ENCODE results near the gene CGB3. TPM values are rescaled to one million over a fixed set of nuclear protein-coding genes. Genes with fewer than 3 reads are reported as not detected.

The CGB3 gene
- total RNA-seq, 2 donors from 2014 or later, result not detected

DNA sequence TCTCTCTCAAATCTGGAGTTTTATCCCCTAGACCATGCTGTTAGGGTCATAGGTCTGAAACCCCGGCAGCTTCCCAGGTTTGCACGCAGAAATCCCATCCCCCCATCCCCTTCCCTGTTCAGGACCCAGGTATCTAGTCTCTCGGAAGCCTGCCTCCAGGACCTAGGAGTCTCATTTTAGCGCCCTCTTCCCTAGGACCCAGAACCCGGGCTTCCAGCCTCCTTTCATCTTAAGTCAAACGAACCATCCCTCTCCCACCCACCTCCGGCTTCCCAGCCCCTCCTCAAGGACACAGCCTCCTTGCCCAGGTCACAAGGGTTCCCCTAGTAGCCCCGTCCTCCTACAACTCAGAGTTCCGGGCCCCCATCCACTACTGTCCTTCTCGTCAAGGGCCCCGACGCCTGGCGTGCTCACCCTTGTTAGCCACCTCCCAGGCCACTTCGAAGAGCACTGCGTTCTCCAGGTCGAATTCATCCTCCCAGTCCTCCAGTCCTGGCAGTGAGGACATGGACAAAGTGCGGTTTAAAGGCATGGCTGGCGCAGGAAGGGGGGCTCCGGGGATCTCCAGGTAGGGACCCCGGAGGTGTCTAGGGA lies 31.5 kb downstream of the CGB3 start:
- DNase-seq, result peak in 1 of 2 donors; percentile 47
- peak; percentile 17 for ATAC-seq
- intact Hi-C loops (cut with DNase I, micrococcal nuclease), result no loop called here

DNA sequence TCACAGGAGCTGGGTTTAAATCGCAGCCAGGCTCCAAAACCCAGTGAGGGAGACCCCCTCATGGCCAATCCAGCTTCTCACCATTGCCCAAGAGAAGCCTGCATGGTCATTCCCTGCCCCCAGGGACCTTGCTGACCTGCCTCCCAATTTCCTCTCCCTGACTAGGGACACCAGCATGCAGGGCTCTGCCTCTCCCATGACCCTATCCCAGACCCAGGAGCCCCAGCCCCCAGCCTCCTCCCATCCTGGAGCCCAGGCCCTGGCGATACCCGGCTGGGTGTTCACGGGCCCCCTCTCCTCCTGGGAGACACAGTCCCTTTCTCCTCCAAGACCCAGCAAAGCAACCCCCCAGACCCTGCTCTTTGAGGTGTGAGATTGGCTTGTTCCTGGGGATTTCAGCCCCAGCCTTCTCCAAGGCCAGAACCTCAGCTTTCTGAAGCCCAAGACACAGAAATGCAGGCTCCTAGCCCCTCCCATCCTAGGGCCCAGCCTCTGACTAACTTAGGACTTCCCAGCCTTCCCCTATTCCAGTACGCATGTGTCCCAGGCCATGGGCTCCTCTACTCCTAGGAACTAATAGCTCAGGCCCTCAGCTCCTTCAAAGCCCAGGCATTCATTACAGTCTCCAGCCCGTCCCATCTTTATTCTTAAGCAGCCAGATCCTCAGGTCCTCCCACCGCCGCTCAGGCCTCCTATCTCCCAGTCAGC lies 32.1 kb downstream of the CGB3 start:
- DNase-seq (peak; percentile 63 to 75), ATAC-seq (peak; percentile 50)
- intact Hi-C loops (cut with DNase I, micrococcal nuclease), result no loop called here

DNA sequence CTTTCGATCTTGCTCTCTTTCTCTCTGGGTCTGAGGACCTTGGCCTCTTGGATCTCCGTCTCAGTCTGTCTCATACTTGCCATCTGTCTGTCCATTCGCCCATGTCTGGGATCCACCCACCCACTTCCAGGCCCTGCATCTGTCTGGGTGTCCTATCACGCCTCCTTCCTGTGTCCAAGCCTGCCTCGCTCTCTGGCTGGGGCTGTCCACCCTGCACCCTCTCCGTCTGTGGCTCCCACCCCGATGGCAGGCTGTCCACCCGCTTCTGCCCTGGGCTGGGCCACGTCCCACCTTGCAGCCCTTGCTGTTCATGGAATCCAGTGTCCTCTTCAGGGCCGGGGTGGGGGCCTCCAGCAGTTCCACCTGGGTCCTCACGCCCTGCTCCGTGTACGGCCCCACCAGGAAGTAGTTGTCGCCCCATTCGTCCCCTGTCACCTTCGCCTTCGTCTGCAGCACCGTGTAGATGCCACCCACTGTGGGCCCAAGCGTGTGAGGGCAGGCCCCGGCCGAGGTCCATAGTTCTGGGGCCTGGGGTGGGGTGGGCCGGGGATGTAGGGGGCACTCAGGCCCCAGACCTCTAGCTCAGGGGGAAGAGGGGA lies 33.0 kb downstream of the CGB3 start:
- ATAC-seq (no peak), DNase-seq (no peak)
- intact Hi-C loops (cut with DNase I, micrococcal nuclease), result no loop called here

DNA sequence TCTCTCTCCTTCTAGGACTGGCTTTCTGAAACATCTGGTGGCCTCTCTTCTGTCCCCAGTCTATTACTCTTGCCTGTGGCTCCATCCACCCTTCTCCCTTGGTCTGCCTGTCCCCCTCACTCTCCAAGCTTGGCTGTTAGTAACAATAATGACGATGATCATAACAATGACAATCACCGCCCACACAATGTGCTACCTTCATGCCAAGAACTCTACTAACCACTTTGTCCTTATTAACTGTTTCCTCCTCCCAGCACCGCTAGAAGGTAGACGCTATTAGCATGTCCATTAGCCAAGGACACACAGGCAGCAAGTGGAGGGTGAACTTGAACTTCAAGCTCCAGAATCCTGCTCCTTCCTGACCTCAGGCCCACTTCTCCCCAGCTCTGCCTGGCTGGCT lies 33.7 kb downstream of the CGB3 start:
- no peak for ATAC-seq
- intact Hi-C loops (cut with DNase I, micrococcal nuclease), result no loop called here
- no peak for DNase-seq

DNA sequence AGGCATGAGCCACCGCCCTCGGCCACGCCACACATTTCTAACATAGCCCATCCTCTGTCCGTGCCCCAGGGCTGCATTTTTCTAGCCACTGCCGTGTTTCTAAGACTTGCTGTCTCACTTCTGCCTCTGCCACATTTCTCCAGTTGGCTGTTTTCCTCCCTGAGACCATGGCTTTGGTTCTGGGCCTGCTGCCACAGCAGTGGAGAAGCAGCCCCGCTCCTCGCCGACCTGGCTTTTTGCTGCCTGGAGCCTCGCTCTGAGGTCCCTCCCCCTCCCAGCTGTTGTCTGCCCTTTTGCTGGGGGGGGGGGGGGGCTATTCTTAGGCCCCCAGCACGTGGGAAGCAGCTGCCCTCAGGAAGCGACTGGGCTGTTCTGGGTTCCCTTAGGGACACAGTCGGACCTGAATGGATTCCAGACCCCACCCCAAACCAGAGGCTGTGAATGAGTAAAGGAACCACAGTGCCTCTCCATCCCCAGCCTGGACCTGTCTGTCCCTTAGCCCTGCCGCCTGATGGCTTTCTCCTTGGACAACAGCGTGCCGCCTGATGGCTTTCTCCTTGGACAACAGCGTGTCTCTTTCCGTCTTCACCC lies 34.3 kb downstream of the CGB3 start:
- intact Hi-C loops (cut with DNase I, micrococcal nuclease), result no loop called here
- no peak for DNase-seq
- no peak for ATAC-seq

DNA sequence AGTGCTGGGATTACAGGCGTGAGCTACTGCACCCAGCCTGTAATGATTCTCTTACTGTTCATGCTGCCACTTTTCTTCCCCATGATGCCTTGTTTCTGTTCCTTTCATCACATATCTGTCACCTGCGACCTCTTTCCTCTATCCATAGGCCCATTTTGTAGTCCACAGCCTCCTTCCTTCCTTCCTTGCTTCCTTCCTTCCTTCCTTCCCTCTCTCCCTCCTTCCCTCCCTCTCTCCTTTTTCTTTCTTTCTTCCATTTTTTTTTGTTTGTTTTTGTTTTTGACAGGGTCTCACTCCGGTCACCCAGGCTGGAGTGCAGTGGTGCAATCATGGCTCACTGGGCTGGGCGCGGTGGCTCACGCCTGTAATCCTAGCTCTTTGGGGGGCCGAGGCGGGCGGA lies 35.3 kb downstream of the CGB3 start:
- ATAC-seq (no peak), DNase-seq (no peak)
- intact Hi-C loops (cut with DNase I, micrococcal nuclease), result no loop called here

DNA sequence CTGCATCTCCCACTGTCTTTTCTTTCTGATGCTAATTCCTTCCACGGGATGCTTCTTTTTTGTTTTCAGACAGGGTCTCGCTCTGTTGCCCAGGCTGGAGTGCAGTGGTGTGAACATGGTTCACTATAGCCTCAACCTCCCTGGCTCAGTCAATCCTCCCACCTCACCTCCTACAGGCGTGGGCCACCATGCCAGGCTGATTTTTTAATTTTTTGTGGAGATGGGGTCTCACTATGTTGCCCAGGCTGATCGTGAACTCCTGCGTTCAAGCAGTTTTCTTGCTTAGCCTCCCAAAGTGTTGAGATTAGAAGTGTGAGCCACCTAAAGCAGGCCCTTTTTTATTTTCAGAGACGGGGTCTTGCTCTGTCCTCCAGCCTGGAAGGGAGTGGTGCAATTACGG lies 35.8 kb downstream of the CGB3 start:
- intact Hi-C loops (cut with DNase I, micrococcal nuclease), result no loop called here
- no peak for ATAC-seq
- no peak for DNase-seq

DNA sequence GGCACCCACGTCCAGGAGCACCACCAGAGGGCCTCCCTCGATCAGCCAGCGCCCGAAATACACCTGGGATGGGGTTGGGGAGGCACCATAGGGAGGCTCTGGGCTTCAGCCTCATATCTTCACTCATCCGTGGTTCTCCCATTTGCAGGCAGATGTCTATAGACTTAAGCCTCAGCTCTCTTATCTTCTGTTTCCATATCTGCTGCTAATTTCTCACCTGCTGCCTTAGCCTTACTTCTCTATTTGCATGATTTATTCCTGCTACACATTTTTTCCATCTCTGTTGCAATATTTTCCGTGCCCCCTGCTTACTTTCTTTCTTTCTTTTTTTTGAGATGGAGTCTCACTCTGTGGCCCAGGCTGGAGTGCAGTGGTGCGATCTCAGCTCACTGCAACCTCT lies 36.8 kb downstream of the CGB3 start:
- ATAC-seq, result no peak
- intact Hi-C loops (cut with DNase I, micrococcal nuclease), result no loop called here

DNA sequence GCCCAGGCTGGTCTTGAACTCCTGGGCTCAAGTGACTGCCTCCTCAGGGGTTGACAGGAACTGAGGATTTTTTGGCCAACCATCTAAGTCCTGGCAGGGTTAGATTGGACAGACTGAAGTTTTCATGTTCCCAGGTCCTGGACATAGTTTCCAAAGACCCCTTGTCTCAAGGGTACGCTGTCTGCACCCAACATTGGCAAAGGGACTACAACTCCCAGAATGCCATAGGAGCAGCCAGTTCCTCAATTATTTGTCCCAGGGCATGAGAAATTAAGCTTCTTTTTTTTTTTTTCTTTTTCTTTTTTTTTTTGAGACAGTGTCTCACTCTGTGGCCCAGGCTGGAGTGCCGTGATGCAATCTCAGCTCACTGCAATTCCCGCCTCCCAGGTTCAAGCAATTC lies 37.9 kb downstream of the CGB3 start:
- intact Hi-C loops (cut with DNase I, micrococcal nuclease), result no loop called here
- DNase-seq (no peak), ATAC-seq (no peak)

More for the DNA sequence above, 36.8 kb downstream of the CGB3 start:
- DNase-seq, result no peak

DNA sequence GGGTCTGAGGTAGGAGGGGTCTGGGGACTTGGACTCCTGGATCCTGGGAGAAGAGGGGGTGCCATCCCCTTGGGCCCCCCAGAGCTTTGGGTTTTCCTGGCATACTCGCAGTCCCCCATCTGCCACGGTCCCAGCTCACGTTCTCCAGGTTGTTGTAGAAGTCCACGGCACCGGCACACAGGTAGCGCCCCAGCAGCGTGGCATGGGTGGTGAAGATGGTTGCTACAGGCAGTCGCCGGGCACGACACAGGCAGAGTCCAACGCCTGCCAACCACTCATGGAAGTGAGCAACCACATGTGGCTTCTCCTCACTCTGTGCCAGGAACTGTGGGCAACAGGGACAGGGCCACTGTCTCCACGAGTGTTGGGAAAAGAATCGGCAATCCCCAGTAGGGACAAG lies 38.4 kb downstream of the CGB3 start:
- DNase-seq, result no peak
- ATAC-seq, result no peak
- intact Hi-C loops (cut with DNase I, micrococcal nuclease), result no loop called here

DNA sequence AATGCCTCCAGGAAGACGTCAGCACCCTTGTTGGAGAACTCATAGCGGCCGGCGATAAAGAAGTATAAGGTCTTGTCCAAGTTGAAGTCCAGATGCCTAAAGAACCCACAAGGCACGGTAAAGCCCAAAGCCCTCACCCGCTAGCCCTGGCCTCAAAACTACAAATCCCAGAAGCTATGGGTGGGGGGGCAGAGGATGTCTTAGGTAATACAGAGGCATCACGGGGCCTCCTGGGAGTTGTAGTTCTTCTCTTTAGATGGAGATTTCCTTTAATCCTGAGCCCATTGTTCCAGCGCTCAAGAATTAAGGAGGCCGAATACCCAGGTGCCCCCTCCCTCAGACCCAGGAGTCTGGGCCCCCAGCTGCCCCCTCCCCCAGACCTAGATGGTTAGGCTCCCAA lies 41.9 kb downstream of the CGB3 start:
- intact Hi-C loops (cut with DNase I, micrococcal nuclease), result no loop called here
- DNase-seq (no peak), ATAC-seq (no peak)

DNA sequence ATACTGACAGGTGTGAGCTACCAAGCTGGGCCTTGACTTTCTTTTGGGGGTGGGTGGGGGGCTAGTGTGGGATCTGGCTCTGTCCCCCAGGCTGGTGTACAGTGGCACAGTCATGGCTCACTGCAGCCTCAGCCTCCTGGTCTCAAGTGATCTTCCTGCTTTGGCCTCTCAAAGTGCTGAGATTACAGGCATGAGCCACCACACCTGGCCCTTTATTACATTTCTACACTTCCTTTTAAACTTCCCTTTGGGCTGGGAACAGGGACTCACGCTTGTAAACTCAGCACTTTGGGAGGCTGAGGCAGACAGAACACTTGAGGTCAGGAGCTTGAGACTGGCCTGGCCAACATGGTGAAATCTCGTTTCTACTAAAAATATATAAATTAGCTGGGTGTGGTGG lies 47.1 kb downstream of the CGB3 start:
- DNase-seq (no peak), ATAC-seq (peak; percentile 55)
- intact Hi-C loops (cut with DNase I, micrococcal nuclease), result no loop called here

DNA sequence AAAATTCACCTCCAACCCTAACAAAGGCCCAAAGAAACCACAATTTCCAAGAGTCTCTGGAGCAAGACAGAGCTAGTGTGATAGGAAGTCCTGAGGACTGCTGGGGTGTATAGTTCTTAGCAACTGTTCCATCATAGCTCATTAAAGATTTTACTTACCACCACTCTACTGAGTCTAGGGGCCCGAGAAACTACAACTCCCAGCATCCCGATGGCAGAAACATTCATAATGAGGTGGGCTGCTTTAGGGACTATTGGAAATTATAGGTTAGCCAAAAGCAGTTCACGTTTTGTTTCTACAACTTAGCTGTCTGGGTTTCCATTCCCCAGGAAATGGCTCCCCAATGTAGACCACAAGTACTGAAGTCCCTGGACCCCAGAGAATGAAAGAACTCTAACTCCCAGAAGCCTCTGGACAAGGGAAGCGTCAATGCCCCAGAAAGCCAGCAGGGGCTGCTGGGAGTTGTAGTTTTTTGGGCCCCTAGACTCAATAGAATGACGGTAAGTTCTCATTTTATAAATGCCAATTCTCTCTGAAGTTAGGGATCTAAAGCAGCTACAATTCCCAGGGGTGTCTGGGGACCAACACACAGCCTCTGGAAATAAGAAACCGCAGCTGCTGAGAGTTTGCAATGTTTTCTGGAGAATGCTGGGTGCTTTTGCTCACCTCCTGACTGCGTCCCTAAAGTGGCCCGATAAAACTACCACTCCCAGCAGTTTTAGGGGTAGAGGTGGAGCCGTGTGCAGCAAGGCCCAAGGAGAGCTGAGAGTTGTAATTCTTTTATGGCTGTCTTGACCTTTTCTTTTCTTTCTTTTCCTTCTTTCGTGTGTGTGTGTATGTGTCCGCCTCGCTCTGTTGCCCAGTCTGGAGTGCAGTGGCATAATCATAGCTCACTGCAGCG lies 47.9 kb downstream of the CGB3 start:
- peak in 1 of 2 donors; percentile 33 for DNase-seq
- peak; percentile 16 for ATAC-seq
- intact Hi-C loops (cut with DNase I, micrococcal nuclease), result no loop called here

Small RNA genes lying within 50 kb of the gene (microRNA-seq; reads per million reads assigned to microRNA genes)
- gene MIR6798, result 0 reads per million in 2 donors

Other genes with a start within 250 kb of the CGB3 start
- 10 to 100 TPM; 57.5 to 78.0 TPM for gene BCAT2, start 213.3 kb downstream of the CGB3 start, total RNA-seq
- 1 to 10 TPM; 3.3 to 4.6 TPM for gene HSD17B14, start 187.8 kb downstream of the CGB3 start, total RNA-seq
- 1 to 10 TPM; 4.3 to 8.6 TPM for gene PLEKHA4, start 155.7 kb downstream of the CGB3 start, total RNA-seq
- gene PPP1R15A, start 151.9 kb downstream of the CGB3 start, total RNA-seq, result 10 to 100 TPM; 39.4 to 40.4 TPM
- not detected for gene TULP2, start 125.6 kb downstream of the CGB3 start, total RNA-seq
- 100 to 1,000 TPM; 207 to 210 TPM for gene NUCB1, start 124.0 kb downstream of the CGB3 start, total RNA-seq
- under 1 TPM in 1 of 2 donors, not detected in 1; 0.56 TPM for gene DHDH, start 90.6 kb downstream of the CGB3 start, total RNA-seq
- gene BAX, start 69.5 kb downstream of the CGB3 start, total RNA-seq, result 100 to 1,000 TPM; 128 to 174 TPM
- gene FTL, start 59.0 kb downstream of the CGB3 start, total RNA-seq, result 1,000 to 10,000 TPM in 1 of 2 donors, 100 to 1,000 TPM in 1; 931 to 1,901 TPM
- 10 to 100 TPM; 41.4 to 48.6 TPM for gene GYS1, start 31.0 kb downstream of the CGB3 start, total RNA-seq
- 10 to 100 TPM; 47.9 to 56.7 TPM for gene RUVBL2, start 30.4 kb downstream of the CGB3 start, total RNA-seq
- not detected for gene LHB, start 7.2 kb downstream of the CGB3 start, total RNA-seq
- not detected for gene CGB2, start 7.6 kb upstream of the CGB3 start, total RNA-seq
- not detected for gene CGB1, start 12.6 kb upstream of the CGB3 start, total RNA-seq
- not detected for gene CGB5, start 19.5 kb upstream of the CGB3 start, total RNA-seq
- gene CGB8, start 24.8 kb upstream of the CGB3 start, total RNA-seq, result not detected
- not detected for gene CGB7, start 33.4 kb upstream of the CGB3 start, total RNA-seq
- gene NTF4, start 40.5 kb upstream of the CGB3 start, total RNA-seq, result not detected
- not detected for gene KCNA7, start 48.4 kb upstream of the CGB3 start, total RNA-seq
- 100 to 1,000 TPM; 138 to 143 TPM for gene SNRNP70, start 61.1 kb upstream of the CGB3 start, total RNA-seq
- 10 to 100 TPM in 1 of 2 donors, 1 to 10 TPM in 1; 8.8 to 11.4 TPM for gene LIN7B, start 90.0 kb upstream of the CGB3 start, total RNA-seq
- gene C19orf73, start 94.8 kb upstream of the CGB3 start, total RNA-seq, result 1 to 10 TPM; 1.8 to 2.0 TPM
- gene PPFIA3, start 95.2 kb upstream of the CGB3 start, total RNA-seq, result 10 to 100 TPM; 21.8 to 24.2 TPM
- gene HRC, start 131.1 kb upstream of the CGB3 start, total RNA-seq, result 1 to 10 TPM; 1.2 to 1.3 TPM
- gene TRPM4, start 133.5 kb upstream of the CGB3 start, total RNA-seq, result 100 to 1,000 TPM; 244 to 291 TPM